ENCODE data around the gene COL6A1.
"Not testable (repeated sequence)": the region's sequence is repeated elsewhere in the genome, so short reads cannot be mapped to it uniquely, and the experiment has no call there.

COL6A1 gene

DNA sequence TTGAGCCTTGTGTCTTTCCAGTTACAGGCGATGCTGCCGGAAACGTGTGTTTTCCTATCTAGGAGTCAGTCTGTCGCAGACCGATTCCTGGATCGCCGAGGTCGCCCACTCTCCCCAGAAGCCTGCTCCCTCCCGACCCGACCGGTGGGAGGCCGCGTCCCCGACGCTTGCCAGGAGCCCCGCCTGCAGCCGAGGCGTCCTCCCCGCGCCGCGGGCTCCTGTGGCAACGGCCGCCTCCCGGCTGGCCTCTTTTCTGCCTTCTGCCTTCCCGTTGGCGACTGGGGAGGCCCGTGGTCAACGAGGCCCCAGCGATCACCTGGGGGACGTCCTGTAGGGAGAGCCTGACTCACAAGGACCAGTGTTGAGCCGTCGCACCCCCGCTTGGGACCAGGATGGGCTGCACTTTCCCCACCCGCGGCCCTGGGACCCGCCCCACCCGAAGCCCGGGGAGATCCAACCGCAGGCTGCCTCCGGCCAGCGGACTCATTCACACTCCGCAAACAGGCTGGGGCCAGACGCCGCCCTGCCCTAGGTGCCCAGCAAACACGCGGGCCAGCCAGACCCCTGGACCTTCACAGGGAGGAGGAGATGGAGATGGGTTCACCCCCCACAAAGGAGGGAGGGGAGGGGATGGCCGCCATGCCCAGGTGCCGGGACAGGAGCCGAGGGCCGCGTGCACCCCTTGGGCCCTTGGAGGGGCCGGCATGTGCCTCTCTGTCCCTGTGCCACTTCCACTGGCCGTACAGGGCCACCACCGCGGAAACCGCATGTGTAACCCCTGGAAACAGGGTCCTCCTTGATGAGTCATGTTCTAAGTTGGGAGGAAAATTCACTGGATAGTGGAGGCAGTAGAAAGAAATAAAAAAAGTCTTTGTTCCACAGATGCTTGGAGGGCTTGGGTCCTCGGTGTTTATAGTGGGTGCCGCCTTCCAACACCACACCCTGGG is 7.2 kb upstream of the COL6A1 start:
- Histone ChIP-seq H3K36me3 (ENCODE audit: insufficient read depth, low read length) (no peaks in the 10 kb centered on the region), H3K79me2 (ENCODE audit: insufficient read depth, low read length) (no peaks in the 10 kb centered on the region), H2AFZ (ENCODE audit: low read length) (no peak overlapping the region), H3K4me1 (ENCODE audit: insufficient read depth, low read length, severe bottlenecking) (no peaks in the 10 kb centered on the region), H4K20me1 (ENCODE audit: insufficient read depth, low read length) (no peaks in the 10 kb centered on the region), H3F3A (ENCODE audit: insufficient read depth, low read length) (no peaks in the 10 kb centered on the region), H3K9me3 (ENCODE audit: low read length) (no peaks in the 10 kb centered on the region), H3K9me2 (ENCODE audit: low read depth, low read length) (no peaks in the 10 kb centered on the region), H3K27me3 (ENCODE audit: insufficient read depth, low read length) (no peaks in the 10 kb centered on the region), H3K9ac (ENCODE audit: low read length) (no peak overlapping the region), H3K4me2 (ENCODE audit: low read length) (no peak overlapping the region), H3K4me3 (ENCODE audit: low read depth, low read length, poor library complexity, severe bottlenecking) (no peak overlapping the region), H3K27ac (ENCODE audit: low read depth, low read length, poor library complexity, severe bottlenecking) (no peak overlapping the region)
- TF ChIP-seq EZH2 (IDR thresholded peaks at IDR 0.05; ENCODE audit: borderline replicate concordance, low read length): no peak
- TF ChIP-seq, protein P1, sequence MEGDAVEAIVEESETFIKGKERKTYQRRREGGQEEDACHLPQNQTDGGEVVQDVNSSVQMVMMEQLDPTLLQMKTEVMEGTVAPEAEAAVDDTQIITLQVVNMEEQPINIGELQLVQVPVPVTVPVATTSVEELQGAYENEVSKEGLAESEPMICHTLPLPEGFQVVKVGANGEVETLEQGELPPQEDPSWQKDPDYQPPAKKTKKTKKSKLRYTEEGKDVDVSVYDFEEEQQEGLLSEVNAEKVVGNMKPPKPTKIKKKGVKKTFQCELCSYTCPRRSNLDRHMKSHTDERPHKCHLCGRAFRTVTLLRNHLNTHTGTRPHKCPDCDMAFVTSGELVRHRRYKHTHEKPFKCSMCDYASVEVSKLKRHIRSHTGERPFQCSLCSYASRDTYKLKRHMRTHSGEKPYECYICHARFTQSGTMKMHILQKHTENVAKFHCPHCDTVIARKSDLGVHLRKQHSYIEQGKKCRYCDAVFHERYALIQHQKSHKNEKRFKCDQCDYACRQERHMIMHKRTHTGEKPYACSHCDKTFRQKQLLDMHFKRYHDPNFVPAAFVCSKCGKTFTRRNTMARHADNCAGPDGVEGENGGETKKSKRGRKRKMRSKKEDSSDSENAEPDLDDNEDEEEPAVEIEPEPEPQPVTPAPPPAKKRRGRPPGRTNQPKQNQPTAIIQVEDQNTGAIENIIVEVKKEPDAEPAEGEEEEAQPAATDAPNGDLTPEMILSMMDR (IDR thresholded peaks at IDR 0.05; ENCODE audit: low read length): no peak

DNA sequence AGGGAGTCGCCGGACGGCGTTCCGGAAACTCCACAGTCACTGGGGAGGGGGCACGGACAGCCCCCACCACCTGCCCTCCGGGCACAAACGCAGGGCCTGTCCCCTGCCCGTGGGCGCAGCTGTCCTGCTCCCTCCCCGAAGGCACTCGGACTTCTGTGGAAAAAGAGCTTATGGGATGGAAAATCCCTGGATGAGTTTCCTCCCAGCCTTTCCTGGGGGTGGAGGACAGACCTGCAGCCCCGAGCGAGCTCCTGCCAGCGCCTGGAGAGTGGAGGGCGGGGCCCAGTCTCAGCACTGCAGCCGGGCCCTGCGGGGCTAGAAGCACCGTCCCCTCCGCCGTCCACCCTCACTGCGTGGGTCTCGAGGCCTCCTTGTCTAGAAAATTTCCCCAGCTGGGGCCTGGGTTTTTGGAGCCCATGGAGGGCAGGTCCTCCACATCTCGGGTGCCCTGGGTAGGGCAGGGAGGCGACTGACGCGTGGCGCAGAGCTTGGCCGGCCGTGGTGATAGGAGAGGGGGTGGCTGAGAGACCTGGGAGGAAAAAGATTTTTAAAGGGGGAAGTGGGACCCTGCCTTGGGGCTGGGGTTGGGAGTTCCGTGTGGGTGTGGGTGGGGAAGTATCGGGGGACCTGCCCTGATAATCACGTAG is 6.4 kb upstream of the COL6A1 start:
- H2AFZ ChIP-seq (ENCODE audit: low read length): no peak overlapping the region
- H3K27ac ChIP-seq (ENCODE audit: low read depth, low read length, poor library complexity, severe bottlenecking): no peak overlapping the region
- no peaks in the 10 kb centered on the region for H3K79me2 ChIP-seq (ENCODE audit: insufficient read depth, low read length)
- H3F3A ChIP-seq (ENCODE audit: insufficient read depth, low read length): no peaks in the 10 kb centered on the region
- H3K36me3 ChIP-seq (ENCODE audit: insufficient read depth, low read length): no peaks in the 10 kb centered on the region
- H3K9me3 ChIP-seq (ENCODE audit: low read length): no peaks in the 10 kb centered on the region
- H3K9ac ChIP-seq (ENCODE audit: low read length): no peak overlapping the region
- no peak overlapping the region for H3K4me3 ChIP-seq (ENCODE audit: low read depth, low read length, poor library complexity, severe bottlenecking)
- TF ChIP-seq EZH2 (IDR thresholded peaks at IDR 0.05; ENCODE audit: borderline replicate concordance, low read length): no peak
- TF ChIP-seq, protein P1 (IDR thresholded peaks at IDR 0.05; ENCODE audit: low read length): no peak
- no peaks in the 10 kb centered on the region for H3K4me1 ChIP-seq (ENCODE audit: insufficient read depth, low read length, severe bottlenecking)
- H3K4me2 ChIP-seq (ENCODE audit: low read length): no peak overlapping the region
- H3K9me2 ChIP-seq (ENCODE audit: low read depth, low read length): no peaks in the 10 kb centered on the region
- no peaks in the 10 kb centered on the region for H3K27me3 ChIP-seq (ENCODE audit: insufficient read depth, low read length)
- H4K20me1 ChIP-seq (ENCODE audit: insufficient read depth, low read length): no peaks in the 10 kb centered on the region

DNA sequence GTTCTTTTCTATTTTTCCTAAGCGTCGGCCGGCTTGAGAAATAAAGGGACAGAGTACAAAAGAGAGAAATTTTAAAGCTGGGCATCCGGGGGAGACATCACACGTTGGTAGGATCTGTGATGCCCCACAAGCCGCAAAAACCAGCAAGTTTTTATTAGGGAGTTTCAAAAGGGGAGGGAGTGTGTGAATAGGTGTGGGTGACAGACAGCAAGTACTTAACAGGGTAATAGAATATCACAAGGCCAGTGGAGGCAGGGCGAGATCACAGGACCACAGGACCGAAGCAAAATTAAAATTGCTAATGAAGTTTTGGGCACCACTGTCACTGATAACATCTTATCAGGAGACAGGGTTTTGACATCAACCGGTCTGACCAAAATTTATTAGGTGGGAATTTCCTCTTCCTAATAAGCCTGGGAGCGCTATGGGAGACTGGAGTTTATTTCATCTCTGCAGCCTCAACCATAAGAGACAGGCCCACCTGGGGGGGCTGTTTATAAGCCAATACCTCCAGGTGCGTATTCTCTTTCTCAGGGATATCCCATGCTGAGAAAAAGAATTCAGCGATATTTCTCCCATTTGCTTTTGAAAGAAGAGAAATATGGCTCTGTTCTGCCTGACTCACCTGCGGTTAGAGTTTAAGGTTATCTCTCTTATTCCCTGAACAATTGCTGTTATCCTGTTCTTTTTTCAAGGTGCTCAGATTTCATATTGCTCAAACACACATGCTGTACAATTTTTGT is 5.7 kb upstream of the COL6A1 start:
- H3K9ac ChIP-seq (ENCODE audit: low read length); H3K9me3 ChIP-seq (ENCODE audit: low read length); H2AFZ ChIP-seq (ENCODE audit: low read length); H3K27ac ChIP-seq (ENCODE audit: low read depth, low read length, poor library complexity, severe bottlenecking); H3F3A ChIP-seq (ENCODE audit: insufficient read depth, low read length); H3K4me3 ChIP-seq (ENCODE audit: low read depth, low read length, poor library complexity, severe bottlenecking); H3K27me3 ChIP-seq (ENCODE audit: insufficient read depth, low read length); H4K20me1 ChIP-seq (ENCODE audit: insufficient read depth, low read length); H3K9me2 ChIP-seq (ENCODE audit: low read depth, low read length); H3K36me3 ChIP-seq (ENCODE audit: insufficient read depth, low read length); H3K79me2 ChIP-seq (ENCODE audit: insufficient read depth, low read length); H3K4me2 ChIP-seq (ENCODE audit: low read length); H3K4me1 ChIP-seq (ENCODE audit: insufficient read depth, low read length, severe bottlenecking): not testable (repeated sequence)
